Stimulated activated CD4-positive, alpha-beta T cell treated with anti-CD3 and anti-CD28 coated beads, Interleukin-2, amount 100 ng/mL, for 48 hours (primary cell): ENCODE measurements around the gene SIM2.
"Not testable (repeated sequence)": the region's sequence is repeated elsewhere in the genome, so short reads cannot be mapped to it uniquely, and the experiment has no call there.

Experiments
- DNase-seq, 2 donors: peaks; one replicate each; pipeline ENCODE4 v3.0.0-alpha.2; 2020

Gene SIM2, protein sequence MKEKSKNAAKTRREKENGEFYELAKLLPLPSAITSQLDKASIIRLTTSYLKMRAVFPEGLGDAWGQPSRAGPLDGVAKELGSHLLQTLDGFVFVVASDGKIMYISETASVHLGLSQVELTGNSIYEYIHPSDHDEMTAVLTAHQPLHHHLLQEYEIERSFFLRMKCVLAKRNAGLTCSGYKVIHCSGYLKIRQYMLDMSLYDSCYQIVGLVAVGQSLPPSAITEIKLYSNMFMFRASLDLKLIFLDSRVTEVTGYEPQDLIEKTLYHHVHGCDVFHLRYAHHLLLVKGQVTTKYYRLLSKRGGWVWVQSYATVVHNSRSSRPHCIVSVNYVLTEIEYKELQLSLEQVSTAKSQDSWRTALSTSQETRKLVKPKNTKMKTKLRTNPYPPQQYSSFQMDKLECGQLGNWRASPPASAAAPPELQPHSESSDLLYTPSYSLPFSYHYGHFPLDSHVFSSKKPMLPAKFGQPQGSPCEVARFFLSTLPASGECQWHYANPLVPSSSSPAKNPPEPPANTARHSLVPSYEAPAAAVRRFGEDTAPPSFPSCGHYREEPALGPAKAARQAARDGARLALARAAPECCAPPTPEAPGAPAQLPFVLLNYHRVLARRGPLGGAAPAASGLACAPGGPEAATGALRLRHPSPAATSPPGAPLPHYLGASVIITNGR

DNA sequence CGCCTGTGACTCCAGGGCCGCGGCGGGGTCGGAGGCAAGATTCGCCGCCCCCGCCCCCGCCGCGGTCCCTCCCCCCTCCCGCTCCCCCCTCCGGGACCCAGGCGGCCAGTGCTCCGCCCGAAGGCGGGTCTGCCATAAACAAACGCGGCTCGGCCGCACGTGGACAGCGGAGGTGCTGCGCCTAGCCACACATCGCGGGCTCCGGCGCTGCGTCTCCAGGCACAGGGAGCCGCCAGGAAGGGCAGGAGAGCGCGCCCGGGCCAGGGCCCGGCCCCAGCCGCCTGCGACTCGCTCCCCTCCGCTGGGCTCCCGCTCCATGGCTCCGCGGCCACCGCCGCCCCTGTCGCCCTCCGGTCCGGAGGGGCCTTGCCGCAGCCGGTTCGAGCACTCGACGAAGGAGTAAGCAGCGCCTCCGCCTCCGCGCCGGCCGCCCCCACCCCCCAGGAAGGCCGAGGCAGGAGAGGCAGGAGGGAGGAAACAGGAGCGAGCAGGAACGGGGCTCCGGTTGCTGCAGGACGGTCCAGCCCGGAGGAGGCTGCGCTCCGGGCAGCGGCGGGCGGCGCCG lies at the start of gene SIM2:
Gene SIM2 (plus strand): TSS at position 135 of the 565 bp plus-strand sequence. CDS start 632 bp downstream, outside the sequence.
- no peak for DNase-seq

DNA sequence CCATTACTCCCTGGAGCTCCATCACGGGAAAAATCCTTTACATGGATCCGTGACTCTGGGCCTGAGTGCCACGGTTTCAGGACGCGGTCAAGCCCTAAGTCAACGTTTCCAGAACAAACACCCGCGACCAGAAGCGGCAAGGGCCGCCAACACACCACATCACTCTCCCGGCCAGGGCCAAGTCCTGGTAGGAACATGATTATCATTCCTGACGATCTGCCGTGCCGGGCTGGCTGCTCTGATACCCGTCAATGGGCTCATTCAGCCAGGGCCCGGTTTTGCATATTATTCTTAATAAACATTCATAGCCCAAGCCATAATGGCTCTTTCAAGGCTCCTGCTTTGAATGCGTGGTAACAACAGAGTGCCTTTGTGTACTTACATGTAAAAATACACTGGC lies 44.6 kb upstream of the SIM2 start:
- DNase-seq = no peak

DNA sequence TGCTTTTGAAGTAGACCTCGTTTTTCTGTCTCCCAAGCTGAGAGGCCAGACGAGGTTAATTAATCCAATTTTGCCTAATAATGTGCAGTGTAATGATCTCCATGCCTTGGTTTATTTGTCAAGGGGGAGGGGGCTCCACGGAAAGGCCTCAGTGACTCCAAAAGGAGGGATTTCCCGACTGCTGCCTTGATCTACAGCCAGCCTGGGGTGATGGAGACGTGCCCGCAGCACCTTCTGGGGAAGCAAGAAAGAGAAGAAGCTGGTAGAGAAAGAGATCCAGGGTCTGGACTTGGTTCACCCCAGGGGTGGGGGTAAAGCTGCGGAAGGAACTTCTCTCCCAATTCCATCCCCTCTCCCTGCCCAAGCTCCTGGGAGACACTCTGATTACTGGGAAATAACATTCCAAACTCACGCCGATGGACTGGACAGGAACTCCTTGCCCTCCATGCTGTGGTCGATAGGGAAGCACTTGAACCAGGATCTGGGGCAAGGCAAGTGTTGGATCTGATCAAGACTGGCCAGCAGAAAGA lies 44.1 kb upstream of the SIM2 start:
- DNase-seq = no peak

DNA sequence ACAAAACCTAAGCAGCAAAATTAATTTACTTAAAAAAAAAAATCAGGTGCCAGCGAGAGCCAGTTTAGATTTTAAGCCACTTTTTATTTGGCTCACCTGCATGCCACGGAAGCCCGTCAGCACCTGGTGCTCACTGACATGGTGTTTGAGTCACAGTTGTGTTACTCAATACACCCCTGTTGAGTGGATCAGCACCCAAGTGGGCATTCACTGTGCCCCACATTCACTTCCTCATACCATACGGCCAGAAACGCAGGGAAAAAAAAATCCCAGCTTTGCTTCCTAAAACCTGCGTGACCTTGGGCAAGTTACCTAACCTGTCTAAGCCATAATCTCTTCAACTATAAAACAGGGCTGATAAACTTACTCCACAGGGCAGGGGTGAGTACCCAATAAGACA lies 42.8 kb upstream of the SIM2 start:
- no peak for DNase-seq

DNA sequence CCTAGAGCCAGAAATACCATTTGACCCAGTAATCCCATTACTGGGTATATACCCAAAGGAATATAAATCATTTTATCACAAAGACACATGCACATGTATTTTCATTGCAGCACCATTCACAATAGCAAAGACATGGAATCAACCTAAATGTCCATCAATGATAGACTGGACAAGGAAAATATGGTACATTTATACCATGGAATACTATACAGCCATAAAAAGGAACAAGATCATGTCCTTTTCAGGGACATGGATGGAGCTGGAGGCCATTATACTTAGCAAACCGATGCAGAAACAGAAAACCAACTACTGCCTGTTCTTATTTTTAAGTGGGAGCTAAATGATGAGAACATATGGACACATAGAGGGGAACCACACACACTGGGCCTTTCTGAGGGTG lies 41.6 kb upstream of the SIM2 start:
- not testable (repeated sequence) for DNase-seq

DNA sequence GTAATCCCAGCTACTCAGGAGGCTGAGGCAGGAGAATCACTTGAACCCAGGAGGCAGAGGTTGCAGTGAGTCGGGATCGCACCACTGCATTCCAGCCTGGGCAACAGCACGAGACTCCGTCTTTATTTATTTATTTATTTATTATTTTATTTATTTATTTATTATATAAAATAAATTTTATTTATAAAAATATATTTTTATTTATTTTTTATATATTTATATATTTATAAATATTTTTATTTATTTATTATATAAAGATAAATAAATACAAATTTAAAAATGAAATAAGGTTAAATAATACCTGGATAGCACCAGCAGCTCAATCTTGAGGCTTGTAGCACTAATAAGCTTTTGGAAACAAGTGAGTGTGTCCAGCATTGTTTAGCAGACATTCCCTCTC lies 40.9 kb upstream of the SIM2 start:
- no peak for DNase-seq

DNA sequence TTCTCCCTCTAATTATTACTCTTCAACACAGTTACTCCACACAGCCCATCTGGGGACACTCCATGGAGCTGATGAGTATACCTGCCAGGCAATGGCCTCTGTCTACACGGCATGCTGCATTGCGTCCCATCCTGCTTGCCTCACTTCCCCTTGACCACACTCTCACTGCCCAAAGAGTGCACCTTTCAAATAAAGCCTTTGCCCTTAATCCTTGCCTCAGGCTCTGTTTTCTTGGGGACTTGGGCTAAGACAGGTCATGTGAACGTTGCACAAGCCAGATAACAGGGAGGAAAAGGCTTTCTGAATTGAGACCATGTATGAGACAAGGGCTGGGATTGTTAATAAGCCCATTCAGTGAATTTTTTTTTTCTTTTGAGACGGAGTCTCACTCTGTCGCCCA lies 40.0 kb upstream of the SIM2 start:
- no peak for DNase-seq

DNA sequence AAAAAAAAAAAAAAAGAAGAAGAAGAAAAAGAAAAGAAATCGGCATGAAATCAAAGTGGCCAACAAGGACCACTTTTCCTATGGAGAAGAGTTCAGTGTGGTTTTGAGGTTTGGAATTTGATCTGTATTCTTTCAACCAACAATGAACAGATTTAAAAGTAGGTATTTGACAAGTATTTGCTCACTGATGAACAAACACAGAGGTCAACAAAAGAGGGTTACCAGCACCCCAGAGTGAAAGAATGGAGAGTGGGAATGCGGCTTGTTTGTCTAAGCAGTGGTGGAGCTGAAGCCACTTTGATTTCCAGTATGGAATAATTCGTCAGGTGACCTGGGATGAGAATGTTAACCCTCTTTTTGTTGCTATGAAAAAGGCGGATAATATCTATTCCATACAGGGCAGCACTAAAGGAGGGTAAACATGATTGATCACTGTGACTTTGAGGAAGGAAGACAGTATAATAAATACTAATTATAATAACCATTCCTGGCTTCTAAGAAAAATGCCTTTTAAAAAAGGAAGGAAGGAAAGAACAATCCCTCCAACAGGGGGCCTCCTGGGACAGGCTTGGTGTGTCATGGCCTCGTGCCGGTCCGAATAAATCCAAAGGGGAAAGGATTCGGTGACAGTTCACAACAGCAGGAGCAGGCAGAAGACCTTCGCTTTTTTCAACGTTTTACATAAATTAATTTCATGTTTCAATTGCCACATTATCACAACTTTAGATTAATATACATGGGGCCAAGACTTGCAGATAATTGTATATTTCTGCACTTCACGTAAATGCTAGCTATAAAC lies 37.2 kb upstream of the SIM2 start:
- no peak for DNase-seq

DNA sequence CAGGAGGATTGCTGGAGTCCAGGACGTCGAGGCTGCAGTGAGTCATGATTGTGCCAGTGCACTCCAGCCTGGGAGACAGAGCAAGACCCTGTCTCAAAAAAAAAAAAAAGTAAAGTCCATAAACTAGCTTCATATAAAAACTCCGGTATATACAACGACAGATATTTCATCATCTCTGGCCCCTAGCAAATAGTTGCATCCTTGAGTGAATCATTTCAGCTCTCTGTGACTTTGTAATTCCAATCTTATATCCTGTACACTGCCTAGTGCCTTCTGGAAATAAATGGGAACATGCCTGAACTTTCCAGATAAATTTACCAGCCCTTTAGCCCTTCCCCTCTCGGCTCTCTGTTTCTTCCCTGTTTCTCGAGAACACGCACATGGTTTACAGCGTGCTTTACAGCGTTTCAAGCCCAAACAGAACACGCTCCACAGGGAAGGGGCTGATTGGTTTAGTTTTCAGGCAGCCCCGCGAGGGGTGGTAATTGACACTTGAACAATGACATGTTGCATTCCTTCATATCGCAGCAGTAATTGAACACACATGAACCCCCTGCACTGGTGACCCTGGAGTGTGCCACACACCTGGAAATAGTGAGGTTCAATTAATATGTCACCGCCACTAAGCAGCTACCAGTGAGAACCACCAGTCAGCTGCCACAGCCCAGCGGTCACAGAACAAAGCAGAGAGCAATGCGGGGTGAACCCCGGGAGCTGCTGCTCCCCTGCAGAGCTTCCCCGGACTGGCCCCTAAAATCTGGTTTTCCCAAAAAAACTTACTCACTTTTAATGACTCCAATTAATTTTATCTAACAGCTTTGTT lies 35.7 kb upstream of the SIM2 start:
- DNase-seq = no peak

DNA sequence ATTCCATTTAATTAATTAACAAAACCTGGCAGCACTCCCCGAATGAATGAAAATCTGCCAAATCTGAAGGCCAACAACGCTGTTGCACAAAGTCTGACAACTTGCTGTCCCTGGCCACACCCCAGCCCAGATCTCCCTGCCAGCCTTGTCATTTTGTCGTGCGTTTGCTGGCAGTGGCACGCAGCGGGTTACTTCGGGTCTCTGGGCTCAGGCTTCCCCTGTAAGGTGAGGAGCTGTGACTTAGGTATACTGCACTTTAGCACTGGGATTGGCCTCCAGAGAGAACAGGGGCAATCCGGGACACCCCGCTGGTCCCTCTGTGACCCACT lies 34.3 kb upstream of the SIM2 start:
- DNase-seq = no peak

DNA sequence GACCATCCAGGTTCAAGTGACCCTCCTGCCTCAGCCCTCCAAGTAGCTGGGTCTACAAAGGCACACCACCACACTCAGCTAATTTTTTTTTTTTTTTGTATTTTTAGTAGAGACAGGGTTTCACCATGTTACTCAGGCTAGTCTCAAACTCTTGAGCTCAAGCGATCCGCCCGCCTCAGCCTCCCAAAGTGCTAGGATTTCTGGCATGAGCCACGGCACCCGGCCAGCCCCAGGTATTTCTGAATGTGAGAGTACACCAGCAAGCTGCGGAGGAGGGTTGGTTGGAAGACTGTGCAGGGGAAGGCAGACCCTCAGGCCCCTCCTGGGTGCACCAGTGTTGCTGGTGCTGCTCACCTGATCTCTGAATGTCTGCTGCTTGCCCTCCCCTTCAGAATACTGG lies 33.1 kb upstream of the SIM2 start:
- no peak for DNase-seq

DNA sequence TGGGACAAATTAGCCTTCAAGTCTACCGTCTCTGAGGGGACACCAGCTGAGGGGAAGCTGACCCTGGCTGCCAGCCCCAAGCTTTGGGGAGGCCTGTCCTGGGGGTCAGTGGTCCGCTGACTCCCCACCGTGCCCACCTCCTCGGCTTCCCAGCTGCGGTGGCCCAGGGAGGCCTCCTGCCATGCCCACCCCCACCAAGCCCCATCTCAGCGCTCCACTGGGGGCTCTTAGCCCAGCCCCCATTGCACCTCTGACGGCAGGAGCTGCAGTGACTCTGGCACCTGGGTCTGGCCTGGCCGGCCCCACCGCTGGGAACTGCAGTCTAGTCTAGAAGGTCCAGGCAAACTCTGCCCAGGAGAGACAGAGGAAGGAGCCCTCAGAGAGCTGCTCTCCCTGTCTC lies 30.2 kb upstream of the SIM2 start:
- DNase-seq = no peak

DNA sequence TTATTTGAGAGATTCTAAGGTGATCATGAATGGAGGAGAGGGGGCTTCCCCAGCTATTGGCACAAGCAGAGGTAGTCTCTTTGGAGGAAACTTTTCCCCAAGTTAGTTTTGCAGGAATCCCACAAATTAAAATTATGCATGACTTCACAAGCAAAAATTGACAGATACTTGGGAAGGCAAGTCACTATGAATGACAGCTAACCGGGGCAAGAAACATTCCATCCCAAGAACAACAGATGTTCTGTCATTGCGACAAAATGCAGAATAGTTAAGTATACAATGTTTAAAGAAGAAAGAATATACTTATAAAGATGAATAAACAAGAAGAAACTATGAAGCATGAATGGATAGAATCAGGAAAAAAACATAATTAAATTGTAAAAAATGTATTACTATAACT lies 27.1 kb upstream of the SIM2 start:
- DNase-seq = no peak

DNA sequence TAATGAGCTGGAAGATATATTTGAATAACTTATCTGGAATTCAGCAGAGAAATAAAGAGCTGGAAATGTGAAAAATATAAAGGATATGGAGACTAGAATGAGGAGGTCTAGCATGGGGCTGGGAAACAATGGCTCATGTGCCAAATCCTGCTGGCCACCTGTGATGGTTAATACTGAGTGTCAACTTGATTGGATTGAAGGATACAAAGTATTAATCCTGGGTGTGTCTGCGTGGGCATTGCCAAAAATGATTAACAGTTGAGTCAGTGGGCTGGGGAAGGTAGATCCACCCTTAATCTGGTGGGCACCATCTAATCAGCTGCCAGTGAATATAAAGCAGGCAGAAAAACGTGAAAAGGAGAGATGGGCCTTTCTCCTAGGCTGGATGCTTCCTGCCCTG lies 26.6 kb upstream of the SIM2 start:
- not testable (repeated sequence) for DNase-seq

DNA sequence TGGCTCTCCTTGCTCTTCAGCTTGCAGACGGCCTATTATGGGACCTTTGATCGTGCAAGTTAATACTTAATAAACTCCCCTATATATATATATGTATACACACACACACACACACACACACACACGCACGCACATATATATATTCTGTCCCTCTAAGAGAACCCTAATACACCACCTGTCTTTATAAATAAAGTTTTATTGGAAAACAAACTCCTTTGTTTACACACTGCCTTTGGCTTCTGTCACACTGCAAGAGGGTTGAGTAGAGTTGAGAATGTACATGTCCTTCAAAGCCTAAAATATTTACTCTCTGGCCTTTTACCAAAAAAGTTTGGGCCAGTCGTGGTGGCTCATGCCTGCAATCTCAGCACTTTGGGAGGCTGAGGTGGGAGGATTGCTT lies 26.2 kb upstream of the SIM2 start:
- no peak for DNase-seq

DNA sequence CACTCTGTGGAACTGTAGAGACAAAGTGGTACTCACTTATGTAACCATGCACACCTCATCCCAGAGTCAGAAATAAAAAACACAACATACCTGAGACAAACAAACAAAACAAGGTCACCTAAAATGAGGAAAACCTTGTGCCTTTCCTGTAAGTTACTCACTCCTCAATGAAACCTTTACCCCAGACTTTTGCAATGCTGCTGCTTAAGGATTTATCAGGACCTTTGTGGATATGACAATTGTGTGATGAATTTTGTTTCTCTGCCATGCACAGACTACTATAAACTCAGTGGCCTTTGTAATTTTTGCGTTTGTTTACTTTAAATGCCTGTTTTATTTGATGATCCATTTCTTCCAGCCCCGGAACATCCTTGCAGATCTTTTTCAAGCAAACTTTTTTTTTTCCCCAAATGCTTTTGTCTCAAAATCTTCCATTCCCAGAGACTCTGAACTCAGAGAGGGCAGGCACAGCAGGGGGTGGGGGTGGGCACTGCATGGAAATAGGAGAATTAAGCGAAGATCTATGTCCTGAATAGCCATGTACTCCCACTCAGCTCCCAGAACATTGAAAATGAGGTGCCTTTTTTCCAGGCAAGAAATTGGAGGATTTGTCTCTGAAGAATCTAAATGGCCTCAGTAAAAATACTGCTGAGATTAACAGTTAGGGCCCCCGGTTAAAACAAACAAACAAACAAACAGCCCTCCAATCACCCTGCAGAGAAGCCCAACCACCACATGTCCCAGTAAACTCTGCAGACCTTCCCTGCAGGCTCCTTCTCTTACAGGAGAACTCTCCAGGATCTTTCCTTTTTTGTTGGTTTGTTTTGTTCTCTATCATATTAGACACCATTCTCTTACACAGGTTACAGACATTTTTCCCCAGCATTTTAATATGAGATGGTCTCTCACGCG lies 22.6 kb upstream of the SIM2 start:
- DNase-seq = no peak

DNA sequence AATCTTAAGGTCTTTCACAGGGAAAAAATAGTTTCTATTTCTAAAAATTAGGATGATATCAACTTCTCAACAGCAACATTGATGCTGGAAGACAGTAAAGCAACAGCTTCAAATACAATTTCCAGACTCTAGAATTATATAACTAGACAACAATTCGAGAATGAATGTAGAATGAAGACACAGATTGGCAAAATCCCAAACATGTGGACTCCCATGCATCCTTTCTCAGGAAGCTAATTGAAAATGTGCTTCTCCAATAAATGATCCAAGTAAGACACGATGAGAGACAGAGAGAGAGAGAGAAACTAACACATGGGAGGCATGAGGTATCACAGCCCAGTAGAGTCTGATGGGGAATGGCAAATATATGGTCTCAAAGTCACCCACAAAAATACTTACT lies 21.5 kb upstream of the SIM2 start:
- DNase-seq = no peak

DNA sequence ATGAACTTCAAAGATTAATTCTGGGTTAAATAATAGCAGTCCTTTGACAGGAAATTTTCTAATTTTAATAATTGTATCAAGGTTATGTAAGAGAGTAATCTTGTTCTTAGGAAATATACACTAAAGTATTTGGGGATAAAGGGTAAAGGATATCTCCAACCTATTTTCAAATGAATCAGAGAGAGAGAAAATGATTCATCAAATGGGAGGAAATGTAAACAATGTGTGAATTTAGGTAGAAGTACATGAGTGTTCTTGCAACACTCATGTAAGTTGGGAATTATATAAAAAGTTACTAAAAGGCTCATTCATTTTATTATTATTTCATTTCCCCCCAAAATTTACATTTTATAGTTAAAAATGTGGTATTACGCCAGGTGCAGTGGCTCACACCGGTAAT lies 20.4 kb upstream of the SIM2 start:
- no peak for DNase-seq

DNA sequence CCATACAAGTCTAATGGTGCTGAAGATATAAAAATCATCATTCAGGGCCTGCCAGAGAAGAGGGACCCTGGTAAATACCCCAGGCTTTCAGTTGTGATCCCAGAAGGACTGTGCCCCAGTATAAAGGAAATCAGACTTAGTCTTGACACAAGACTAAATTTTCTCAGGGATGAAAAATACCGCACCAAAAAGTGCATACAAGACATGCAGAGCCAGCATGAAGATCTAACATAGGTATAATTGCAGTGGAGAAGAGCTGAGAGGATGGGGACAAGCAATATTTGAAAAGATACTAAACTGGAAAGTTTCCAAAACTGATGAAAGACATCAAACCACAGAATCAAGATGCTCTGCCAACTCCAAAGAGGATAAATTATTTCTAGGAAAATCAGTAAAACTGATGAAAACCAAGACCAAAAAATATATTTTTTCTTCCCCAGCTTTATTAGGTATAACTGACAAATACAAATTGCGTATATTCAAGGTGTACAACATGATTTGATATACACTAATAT lies 17.7 kb upstream of the SIM2 start:
- DNase-seq = no peak

DNA sequence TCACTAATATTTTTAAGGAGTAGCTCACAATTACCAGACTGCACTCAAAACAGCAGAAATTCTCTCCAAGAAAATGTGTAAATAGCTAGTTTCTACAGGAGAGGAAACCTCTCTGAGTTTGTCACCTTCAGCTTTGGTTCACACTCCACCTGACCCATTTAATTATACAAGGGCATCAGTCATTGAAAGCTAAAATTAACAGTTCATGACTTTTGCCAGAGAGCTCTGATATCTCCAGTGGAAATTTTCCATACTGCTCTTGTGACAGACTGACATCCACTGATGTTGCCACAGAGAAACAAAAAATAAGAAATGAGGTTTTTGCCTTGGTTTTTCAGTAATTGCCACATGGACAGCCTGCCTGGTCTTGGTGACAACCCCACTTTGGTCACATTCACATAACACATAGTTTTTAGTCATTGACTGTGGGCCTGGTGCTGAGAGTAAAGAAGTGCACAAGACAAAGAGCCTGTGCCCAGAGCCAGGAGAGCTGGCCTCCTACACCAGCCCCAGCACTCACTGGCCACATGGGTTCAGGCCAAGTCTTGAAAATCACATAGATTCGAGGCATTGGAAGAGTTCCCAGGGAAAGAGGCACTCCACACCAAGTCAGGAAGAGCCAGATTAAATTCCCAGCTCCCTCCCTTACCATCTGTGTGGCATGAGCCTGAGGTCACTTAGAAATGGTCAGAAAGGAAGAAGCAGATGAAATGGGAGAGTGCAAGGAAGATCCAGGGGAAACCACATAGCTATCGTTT lies 13.8 kb upstream of the SIM2 start:
- no peak for DNase-seq
